Measurements from ENCODE around the gene ST8SIA5.

DNA sequence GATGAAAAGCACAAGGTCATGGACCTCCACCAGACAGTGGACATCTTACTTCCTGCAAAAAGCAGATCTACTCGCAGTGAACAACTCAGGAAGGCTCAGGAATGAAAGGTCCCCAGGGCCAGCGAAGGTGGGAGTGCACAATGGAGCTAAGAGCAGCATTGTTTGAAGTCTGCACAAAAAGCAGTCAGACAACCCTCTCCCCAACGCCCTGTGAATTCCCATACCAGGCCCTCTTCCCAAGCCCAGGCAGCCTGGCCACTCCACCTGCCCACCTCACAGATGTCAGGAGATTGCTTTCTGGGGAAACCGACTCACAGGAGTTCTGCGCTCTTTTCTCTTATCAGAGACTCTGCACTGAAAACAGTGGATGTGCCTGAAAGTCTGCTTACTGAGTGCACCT lies 34.8 kb downstream of the ST8SIA5 start:
- TF ChIP-seq, protein P1, sequence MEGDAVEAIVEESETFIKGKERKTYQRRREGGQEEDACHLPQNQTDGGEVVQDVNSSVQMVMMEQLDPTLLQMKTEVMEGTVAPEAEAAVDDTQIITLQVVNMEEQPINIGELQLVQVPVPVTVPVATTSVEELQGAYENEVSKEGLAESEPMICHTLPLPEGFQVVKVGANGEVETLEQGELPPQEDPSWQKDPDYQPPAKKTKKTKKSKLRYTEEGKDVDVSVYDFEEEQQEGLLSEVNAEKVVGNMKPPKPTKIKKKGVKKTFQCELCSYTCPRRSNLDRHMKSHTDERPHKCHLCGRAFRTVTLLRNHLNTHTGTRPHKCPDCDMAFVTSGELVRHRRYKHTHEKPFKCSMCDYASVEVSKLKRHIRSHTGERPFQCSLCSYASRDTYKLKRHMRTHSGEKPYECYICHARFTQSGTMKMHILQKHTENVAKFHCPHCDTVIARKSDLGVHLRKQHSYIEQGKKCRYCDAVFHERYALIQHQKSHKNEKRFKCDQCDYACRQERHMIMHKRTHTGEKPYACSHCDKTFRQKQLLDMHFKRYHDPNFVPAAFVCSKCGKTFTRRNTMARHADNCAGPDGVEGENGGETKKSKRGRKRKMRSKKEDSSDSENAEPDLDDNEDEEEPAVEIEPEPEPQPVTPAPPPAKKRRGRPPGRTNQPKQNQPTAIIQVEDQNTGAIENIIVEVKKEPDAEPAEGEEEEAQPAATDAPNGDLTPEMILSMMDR (IDR thresholded peaks at IDR 0.05; ENCODE audit: poor library complexity, severe bottlenecking), result no peak
- TF ChIP-seq SMC3 (conservative IDR thresholded peaks at IDR 0.05; ENCODE audit: poor library complexity) (no peak), EZH2 (IDR thresholded peaks at IDR 0.05; ENCODE audit: borderline replicate concordance, insufficient read depth, low read length, poor library complexity, severe bottlenecking) (no peak)

All from neural cell (in vitro differentiated cells).